ENCODE measurements around the gene PRUNE2. TPM values are rescaled to one million over a fixed set of nuclear protein-coding genes. Genes with fewer than 3 reads are reported as not detected.

The PRUNE2 gene
- total RNA-seq, 5 donors from 2014 or later (not counting 1 experiment from before 2014, with no cell fraction given), result 0.20 to 0.76 (median 0.45) TPM

- ChIA-PET CTCF (interaction anchor here in 1 of 2 donors (0.6 kb wide), 1 partner anchor 18 kb away, joined by 4 read pairs; no protein-coding TSS in a partner anchor), POLR2A (no interaction called here)
- H3K9me3 Mint-ChIP-seq, result no peaks in the 10 kb centered on the region
- H3K27ac Mint-ChIP-seq, result no peak overlapping the region
- no peaks in the 10 kb centered on the region for H3K4me1 Mint-ChIP-seq
- no peak overlapping the region for H3K4me3 Mint-ChIP-seq
- H3K4me3 ChIP-seq (ENCODE audit: control insufficient read depth in 1 of 2, extremely low read depth in 1 of 2, low read length in 1 of 2), result no peak overlapping the region
- DNase-seq (no peak), ATAC-seq (replicated peaks in 1 of 4) (no peak)
- peaks cover 0 to 10% of the 10 kb centered on the region in 2 donors for H3K27me3 Mint-ChIP-seq
- 40% methylated on average over 1 of the region's 3 CpGs for WGBS (ENCODE audit: insufficient coverage)
- H3K4me1 ChIP-seq (ENCODE audit: control insufficient read depth in 1 of 2, extremely low read depth in 1 of 2, insufficient read depth in 2 of 2, low read length in 2 of 2), result no peaks in the 10 kb centered on the region
- H3K9me3 ChIP-seq, result no peaks in the 10 kb centered on the region
- no peaks in the 10 kb centered on the region for H3K36me3 Mint-ChIP-seq
- H3K27me3 ChIP-seq (replicated peaks in 1 of 2; ENCODE audit: control insufficient read depth in 2 of 2, extremely low read depth in 1 of 2, insufficient read depth in 2 of 2, low read length in 1 of 2), result no peaks in the 10 kb centered on the region
- H3K36me3 ChIP-seq (ENCODE audit: control insufficient read depth in 2 of 2, extremely low read depth in 1 of 2, insufficient read depth in 1 of 2, low read length in 1 of 2), result no peaks in the 10 kb centered on the region
- H3K27ac ChIP-seq (ENCODE audit: low read length), result no peak overlapping the region
These were observed 27.0 kb downstream of the PRUNE2 start for GRCh38 chr9:76878933-76879332.

- Histone ChIP-seq H3K4me1 (ENCODE audit: control insufficient read depth in 1 of 2, extremely low read depth in 1 of 2, insufficient read depth in 2 of 2, low read length in 2 of 2) (no peaks in the 10 kb centered on the region), H3K36me3 (ENCODE audit: control insufficient read depth in 2 of 2, extremely low read depth in 1 of 2, insufficient read depth in 1 of 2, low read length in 1 of 2) (no peaks in the 10 kb centered on the region), H3K9me3 (no peaks in the 10 kb centered on the region), H3K4me3 (ENCODE audit: control insufficient read depth in 1 of 2, extremely low read depth in 1 of 2, low read length in 1 of 2) (no peak overlapping the region), H3K27me3 (replicated peaks in 1 of 2; ENCODE audit: control insufficient read depth in 2 of 2, extremely low read depth in 1 of 2, insufficient read depth in 2 of 2, low read length in 1 of 2) (no peaks in the 10 kb centered on the region), H3K27ac (ENCODE audit: low read length) (no peak overlapping the region)
- H3K4me1 Mint-ChIP-seq, result no peaks in the 10 kb centered on the region
- H3K4me3 Mint-ChIP-seq, result no peak overlapping the region
- no peaks in the 10 kb centered on the region for H3K9me3 Mint-ChIP-seq
- no peaks in the 10 kb centered on the region for H3K36me3 Mint-ChIP-seq
- DNase-seq (no peak), ATAC-seq (replicated peaks in 1 of 4) (no peak)
- POLR2A ChIA-PET, result no interaction called here
- no peak overlapping the region for H3K27ac Mint-ChIP-seq
- H3K27me3 Mint-ChIP-seq, result peaks cover 4 to 14% of the 10 kb centered on the region in 2 donors
- CTCF ChIA-PET, result interaction anchor here in 1 of 2 donors (0.5 kb wide), 1 partner anchor 130 kb away, joined by 12 read pairs; no protein-coding TSS in a partner anchor
These were observed 28.0 kb downstream of the PRUNE2 start for GRCh38 chr9:76877961-76878360.

- H3K4me3 Mint-ChIP-seq, result no peak overlapping the region
- ATAC-seq (replicated peaks in 1 of 4) (no peak), DNase-seq (no peak)
- no peak overlapping the region for H3K4me3 ChIP-seq (ENCODE audit: control insufficient read depth in 1 of 2, extremely low read depth in 1 of 2, low read length in 1 of 2)
- H3K36me3 ChIP-seq (ENCODE audit: control insufficient read depth in 2 of 2, extremely low read depth in 1 of 2, insufficient read depth in 1 of 2, low read length in 1 of 2), result no peaks in the 10 kb centered on the region
- no peaks in the 10 kb centered on the region for H3K4me1 ChIP-seq (ENCODE audit: control insufficient read depth in 1 of 2, extremely low read depth in 1 of 2, insufficient read depth in 2 of 2, low read length in 2 of 2)
- H3K27me3 ChIP-seq (replicated peaks in 1 of 2; ENCODE audit: control insufficient read depth in 2 of 2, extremely low read depth in 1 of 2, insufficient read depth in 2 of 2, low read length in 1 of 2), result no peaks in the 10 kb centered on the region
- H3K9me3 Mint-ChIP-seq, result no peaks in the 10 kb centered on the region
- no peak overlapping the region for H3K27ac Mint-ChIP-seq
- H3K27ac ChIP-seq (ENCODE audit: low read length), result no peak overlapping the region
- CTCF ChIA-PET, result no interaction called here
- POLR2A ChIA-PET, result no interaction called here
- WGBS (ENCODE audit: insufficient coverage), result 82% methylated on average over 1 of the region's 2 CpGs
- H3K4me1 Mint-ChIP-seq, result no peaks in the 10 kb centered on the region
- no peaks in the 10 kb centered on the region for H3K36me3 Mint-ChIP-seq
- H3K27me3 Mint-ChIP-seq, result peaks cover 4 to 14% of the 10 kb centered on the region in 2 donors
- no peaks in the 10 kb centered on the region for H3K9me3 ChIP-seq
These were observed 29.8 kb downstream of the PRUNE2 start for GRCh38 chr9:76876098-76876497.

- no peak overlapping the region for H3K27ac Mint-ChIP-seq
- H3K4me1 ChIP-seq (ENCODE audit: control insufficient read depth in 1 of 2, extremely low read depth in 1 of 2, insufficient read depth in 2 of 2, low read length in 2 of 2), result no peaks in the 10 kb centered on the region
- H3K36me3 ChIP-seq (ENCODE audit: control insufficient read depth in 2 of 2, extremely low read depth in 1 of 2, insufficient read depth in 1 of 2, low read length in 1 of 2), result no peaks in the 10 kb centered on the region
- H3K27me3 Mint-ChIP-seq, result peaks cover 6 to 14% of the 10 kb centered on the region in 2 donors
- POLR2A ChIA-PET, result no interaction called here
- H3K4me3 Mint-ChIP-seq, result no peak overlapping the region
- no peak for ATAC-seq (replicated peaks in 1 of 4)
- peaks cover 0 to 2% of the 10 kb centered on the region in 2 experiments for H3K27me3 ChIP-seq (replicated peaks in 1 of 2; ENCODE audit: control insufficient read depth in 2 of 2, extremely low read depth in 1 of 2, insufficient read depth in 2 of 2, low read length in 1 of 2)
- no peaks in the 10 kb centered on the region for H3K36me3 Mint-ChIP-seq
- no peak overlapping the region for H3K4me3 ChIP-seq (ENCODE audit: control insufficient read depth in 1 of 2, extremely low read depth in 1 of 2, low read length in 1 of 2)
- DNase-seq, result no peak
- no peaks in the 10 kb centered on the region for H3K9me3 ChIP-seq
- no peak overlapping the region for H3K27ac ChIP-seq (ENCODE audit: low read length)
- CTCF ChIA-PET, result no interaction called here
- no peaks in the 10 kb centered on the region for H3K4me1 Mint-ChIP-seq
- no peaks in the 10 kb centered on the region for H3K9me3 Mint-ChIP-seq
- no CpG with 5 or more reads among the region's 2 CpGs for WGBS (ENCODE audit: insufficient coverage)
These were observed 32.1 kb downstream of the PRUNE2 start for GRCh38 chr9:76873821-76874220.

GRCh38 chr9:76873056-76873792 lies 32.7 kb downstream of the PRUNE2 start:
- CTCF ChIA-PET, result no interaction called here
- Mint-ChIP-seq H3K27ac (no peak overlapping the region), H3K27me3 (peaks cover 9 to 17% of the 10 kb centered on the region in 2 donors), H3K36me3 (no peaks in the 10 kb centered on the region), H3K9me3 (no peaks in the 10 kb centered on the region), H3K4me3 (no peak overlapping the region), H3K4me1 (no peaks in the 10 kb centered on the region)
- no peak overlapping the region for H3K4me3 ChIP-seq (ENCODE audit: control insufficient read depth in 1 of 2, extremely low read depth in 1 of 2, low read length in 1 of 2)
- H3K4me1 ChIP-seq (ENCODE audit: control insufficient read depth in 1 of 2, extremely low read depth in 1 of 2, insufficient read depth in 2 of 2, low read length in 2 of 2), result no peaks in the 10 kb centered on the region
- no peaks in the 10 kb centered on the region for H3K9me3 ChIP-seq
- no peaks in the 10 kb centered on the region for H3K36me3 ChIP-seq (ENCODE audit: control insufficient read depth in 2 of 2, extremely low read depth in 1 of 2, insufficient read depth in 1 of 2, low read length in 1 of 2)
- ATAC-seq (replicated peaks in 1 of 4), result no peak
- POLR2A ChIA-PET, result no interaction called here
- H3K27me3 ChIP-seq (replicated peaks in 1 of 2; ENCODE audit: control insufficient read depth in 2 of 2, extremely low read depth in 1 of 2, insufficient read depth in 2 of 2, low read length in 1 of 2), result peaks cover 0 to 2% of the 10 kb centered on the region in 2 experiments
- H3K27ac ChIP-seq (ENCODE audit: low read length), result no peak overlapping the region
- DNase-seq, result no peak
- 44% methylated on average over 7 of the region's 13 CpGs for WGBS (ENCODE audit: insufficient coverage)

- POLR2A ChIA-PET, result no interaction called here
- 47% methylated on average over 2 of the region's 13 CpGs for WGBS (ENCODE audit: insufficient coverage)
- CTCF ChIA-PET, result no interaction called here
- Mint-ChIP-seq H3K36me3 (no peaks in the 10 kb centered on the region), H3K27me3 (peaks cover 18 to 22% of the 10 kb centered on the region in 2 donors), H3K9me3 (no peaks in the 10 kb centered on the region), H3K4me3 (no peak overlapping the region), H3K4me1 (peaks cover 0 to 11% (median 3%) of the 10 kb centered on the region in 3 donors), H3K27ac (no peak overlapping the region)
- no peak for DNase-seq
- Histone ChIP-seq H3K4me3 (ENCODE audit: control insufficient read depth in 1 of 2, extremely low read depth in 1 of 2, low read length in 1 of 2) (no peak overlapping the region), H3K27me3 (replicated peaks in 1 of 2; ENCODE audit: control insufficient read depth in 2 of 2, extremely low read depth in 1 of 2, insufficient read depth in 2 of 2, low read length in 1 of 2) (peaks cover 0 to 4% of the 10 kb centered on the region in 2 experiments), H3K36me3 (ENCODE audit: control insufficient read depth in 2 of 2, extremely low read depth in 1 of 2, insufficient read depth in 1 of 2, low read length in 1 of 2) (no peaks in the 10 kb centered on the region), H3K9me3 (no peaks in the 10 kb centered on the region), H3K27ac (ENCODE audit: low read length) (no peak overlapping the region), H3K4me1 (ENCODE audit: control insufficient read depth in 1 of 2, extremely low read depth in 1 of 2, insufficient read depth in 2 of 2, low read length in 2 of 2) (no peaks in the 10 kb centered on the region)
- no peak for ATAC-seq (replicated peaks in 1 of 4)
These were observed 37.0 kb downstream of the PRUNE2 start for GRCh38 chr9:76868897-76869296.

Measured in T-cell (primary cell).